ENCODE data around the gene HNRNPH3.
A peak's percentile ranks its signal among the peaks of the same experiment; 100 is the strongest.

HNRNPH3 gene

GRCh38 chr10:68332259-68333057 is 594 bp downstream of the HNRNPH3 start, which contains the start of gene PBLD:
Gene PBLD (minus strand): TSS chr10:68332928. CDS start chr10:68306844, 26,084 bp downstream.
- DNase-seq = peak; percentile 64

- no peak for DNase-seq
Measured at GRCh38 chr10:68333058-68333395, 1.2 kb downstream of the HNRNPH3 start.

GRCh38 chr10:68333440-68334431 is 1.9 kb downstream of the HNRNPH3 start:
- DNase-seq = no peak

GRCh38 chr10:68334672-68335467 is 3.0 kb downstream of the HNRNPH3 start:
- DNase-seq = no peak

GRCh38 chr10:68336754-68337351 is 5.0 kb downstream of the HNRNPH3 start:
- no peak for DNase-seq

GRCh38 chr10:68340358-68341080 is 8.7 kb downstream of the HNRNPH3 start:
- no peak for DNase-seq

GRCh38 chr10:68342909-68343516 is 11.1 kb downstream of the HNRNPH3 start:
- no peak for DNase-seq

- DNase-seq = no peak
Measured at GRCh38 chr10:68345621-68346020, 13.8 kb downstream of the HNRNPH3 start.

- DNase-seq = no peak
Measured at GRCh38 chr10:68346774-68347173, 14.9 kb downstream of the HNRNPH3 start.

GRCh38 chr10:68348265-68348741 is 16.4 kb downstream of the HNRNPH3 start:
- DNase-seq = peak; percentile 44

- no peak for DNase-seq
Measured at GRCh38 chr10:68353537-68353936, 21.7 kb downstream of the HNRNPH3 start.

GRCh38 chr10:68359189-68359588 is 27.3 kb downstream of the HNRNPH3 start:
- no peak for DNase-seq

GRCh38 chr10:68362590-68362989 is 30.7 kb downstream of the HNRNPH3 start:
- no peak for DNase-seq

- no peak for DNase-seq
Measured at GRCh38 chr10:68364101-68364886, 32.4 kb downstream of the HNRNPH3 start.

GRCh38 chr10:68365611-68366010 is 33.7 kb downstream of the HNRNPH3 start:
- no peak for DNase-seq

- no peak for DNase-seq
Measured at GRCh38 chr10:68366600-68366999, 34.7 kb downstream of the HNRNPH3 start.

- no peak for DNase-seq
Measured at GRCh38 chr10:68367121-68367520, 35.3 kb downstream of the HNRNPH3 start.

GRCh38 chr10:68371604-68372003 is 39.7 kb downstream of the HNRNPH3 start:
- no peak for DNase-seq

- no peak for DNase-seq
Measured at GRCh38 chr10:68385740-68386139, 53.9 kb downstream of the HNRNPH3 start.
